Spinal cord (tissue), 10 donors: ENCODE data around the gene TUBB3. TPM values are rescaled to one million over a fixed set of nuclear protein-coding genes. Genes with fewer than 3 reads are reported as not detected.
A peak's percentile ranks its signal among the peaks of the same experiment; 100 is the strongest.

Experiments
- DNase-seq, 6 donors: peaks; one replicate each; pipeline versions ENCODE4 v3.0.0 to v3.0.0-alpha.2; 2013 to 2015; ENCODE audit warnings: low spot score in 6 of 6, low read depth in 4 of 6
- H3K27ac ChIP-seq: one replicate; pipeline ENCODE4 v1.5.1; 2013; ENCODE audit warnings: low read depth, low read length, control low read depth
- H3K27me3 ChIP-seq: one replicate; pipeline ENCODE4 v1.6.1; 2013; ENCODE audit warnings: low read length; ENCODE audit not compliant: control insufficient read depth, insufficient read depth
- H3K36me3 ChIP-seq: one replicate; pipeline ENCODE4 v1.6.1; 2013; ENCODE audit warnings: low read length; ENCODE audit not compliant: control insufficient read depth, insufficient read depth
- H3K4me1 ChIP-seq: one replicate; pipeline ENCODE4 v1.6.1; 2013; ENCODE audit warnings: low read length; ENCODE audit not compliant: control insufficient read depth, insufficient read depth
- H3K4me3 ChIP-seq: one replicate; pipeline ENCODE4 v1.5.1; 2013; ENCODE audit warnings: low read depth, low read length, control low read depth
- H3K9me3 ChIP-seq: one replicate; pipeline ENCODE4 v1.6.1; 2013; ENCODE audit warnings: low read length; ENCODE audit not compliant: control insufficient read depth, insufficient read depth
- WGBS: methylation state at CpG from one replicate; pipeline ENCODE4 v1.1.5; 2013; ENCODE audit warnings: missing lambda C conversion rate; ENCODE audit not compliant: insufficient coverage; 5-methylcytosine and 5-hydroxymethylcytosine counted together
- polyA plus RNA-seq, 2 donors: library from polyadenylated mRNA; unstranded; fragments of 120-200 nt; gene quantifications; one replicate each; pipeline ENCODE4 v1.2.1, GENCODE V29; 2013; ENCODE audit not compliant: insufficient read length in 2 of 2
- total RNA-seq, 2 donors: library from RNA; depleted of rRNA in 1 of 2; stranded (reverse); fragments of 120-200 nt in 1 of 2; fragments of >200 nt in 1 of 2; gene quantifications; one replicate each; pipeline versions ENCODE4 v1.2.3 to v1.2.4, GENCODE V29; 2013 to 2014
- donor health status: healthy.

The TUBB3 gene
- total and polyA plus RNA-seq, 4 donors = 309 to 1,105 (median 842) TPM

DNA sequence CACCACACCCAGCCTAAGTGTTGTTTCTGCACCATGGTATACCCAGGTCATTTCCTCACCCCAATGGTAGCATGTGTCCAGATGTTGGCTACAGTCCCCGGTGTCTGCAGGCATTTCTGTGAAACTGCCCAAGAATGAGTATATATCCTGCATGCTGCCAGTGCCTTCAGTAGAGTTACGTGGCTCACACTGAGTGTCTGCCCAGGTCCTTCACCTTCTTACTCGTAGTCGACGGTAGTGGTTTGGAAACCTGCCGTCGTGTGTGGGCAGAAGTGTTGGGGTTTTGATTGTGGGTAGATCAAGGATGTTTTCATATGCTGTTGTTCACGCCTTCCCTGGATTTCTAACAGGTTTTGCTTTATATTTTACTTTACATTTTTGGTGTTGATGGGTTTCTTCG lies 32.9 kb upstream of the TUBB3 start:
- Histone ChIP-seq H3K4me1 (peaks cover 7% of the 10 kb centered on the region), H3K27me3 (no peaks in the 10 kb centered on the region), H3K36me3 (peaks cover 93% of the 10 kb centered on the region), H3K4me3 (no peak overlapping the region), H3K9me3 (no peaks in the 10 kb centered on the region), H3K27ac (peak overlapping the region; percentile 33)
- DNase-seq = no peak
- 80% methylated on average over 2 of the region's 9 CpGs for WGBS

DNA sequence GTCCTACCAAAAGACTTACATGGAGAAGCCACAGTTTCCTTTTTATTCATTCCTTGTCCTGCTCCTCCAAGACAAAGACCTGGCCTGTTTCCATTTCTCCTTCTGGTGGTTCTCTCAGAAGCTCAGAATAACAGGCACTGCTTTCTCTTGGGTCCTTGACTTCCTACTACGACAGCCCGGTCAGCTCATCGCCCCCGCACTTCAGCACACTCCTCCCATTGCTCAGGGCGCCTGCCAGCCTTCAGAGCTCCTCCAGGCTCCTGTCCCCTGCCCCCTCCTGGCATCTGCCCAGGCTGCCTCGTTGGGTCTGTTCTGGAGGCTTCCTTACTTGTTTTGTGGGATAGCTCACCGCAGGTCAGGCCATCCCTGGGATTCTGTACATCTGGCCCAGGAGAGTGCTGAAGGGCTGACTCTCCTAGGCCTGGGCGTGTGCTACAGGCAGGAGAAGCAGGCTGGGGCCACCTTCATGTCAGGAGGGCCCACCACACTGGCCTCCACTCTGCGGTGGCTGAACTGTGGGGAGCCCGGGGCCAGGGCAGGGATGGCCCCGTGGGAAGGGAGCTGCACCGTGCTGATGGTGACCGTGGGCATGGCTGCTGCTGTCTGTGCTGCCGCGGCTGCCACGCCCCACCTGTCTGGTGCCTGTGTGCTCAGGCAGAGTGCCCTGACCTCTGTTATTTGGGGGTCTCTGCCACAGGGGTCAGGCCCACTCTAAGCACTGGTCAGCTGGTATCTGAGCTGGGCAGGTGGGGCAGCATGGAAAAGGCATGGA lies 32.1 kb upstream of the TUBB3 start:
- Histone ChIP-seq H3K9me3 (no peaks in the 10 kb centered on the region), H3K4me1 (peaks cover 7% of the 10 kb centered on the region), H3K27ac (peak overlapping the region; percentile 81), H3K27me3 (no peaks in the 10 kb centered on the region), H3K36me3 (peaks cover 96% of the 10 kb centered on the region), H3K4me3 (no peak overlapping the region)
- 85% methylated on average over 16 of the region's 16 CpGs for WGBS
- peak in 1 of 6 donors; percentile 55 for DNase-seq

DNA sequence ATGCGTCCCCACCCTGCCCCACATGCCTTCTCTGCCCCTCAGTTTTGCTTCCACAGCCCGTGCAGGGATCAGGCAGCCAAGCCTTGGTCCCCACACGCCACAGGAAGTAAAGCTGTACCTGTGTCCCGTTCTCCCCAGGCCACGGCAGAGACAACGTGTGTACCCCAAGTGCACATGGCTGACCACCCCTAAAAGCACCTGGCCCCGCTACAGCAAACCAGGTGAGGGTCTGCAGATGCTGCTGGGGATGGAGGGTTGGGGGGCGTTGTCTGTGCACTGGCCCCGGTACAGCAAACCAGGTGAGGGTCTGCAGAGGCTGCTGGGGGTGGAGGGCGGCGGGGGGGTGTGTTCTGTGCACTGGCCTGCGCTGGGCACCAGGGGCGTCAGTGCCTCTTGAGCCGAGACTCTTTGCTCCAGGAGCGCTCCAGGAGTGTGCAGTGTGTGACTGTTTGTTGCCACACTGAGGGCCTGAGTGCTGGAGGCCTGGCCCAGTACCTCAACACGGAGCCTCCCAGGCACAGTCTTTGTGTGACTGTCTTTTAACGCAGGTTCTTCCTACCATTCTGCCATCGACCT lies 31.0 kb upstream of the TUBB3 start:
- Histone ChIP-seq H3K4me3 (no peak overlapping the region), H3K36me3 (peaks cover 96% of the 10 kb centered on the region), H3K9me3 (no peaks in the 10 kb centered on the region), H3K27ac (no peak overlapping the region), H3K4me1 (peaks cover 7% of the 10 kb centered on the region), H3K27me3 (no peaks in the 10 kb centered on the region)
- DNase-seq = no peak
- 96% methylated on average over 16 of the region's 18 CpGs for WGBS

DNA sequence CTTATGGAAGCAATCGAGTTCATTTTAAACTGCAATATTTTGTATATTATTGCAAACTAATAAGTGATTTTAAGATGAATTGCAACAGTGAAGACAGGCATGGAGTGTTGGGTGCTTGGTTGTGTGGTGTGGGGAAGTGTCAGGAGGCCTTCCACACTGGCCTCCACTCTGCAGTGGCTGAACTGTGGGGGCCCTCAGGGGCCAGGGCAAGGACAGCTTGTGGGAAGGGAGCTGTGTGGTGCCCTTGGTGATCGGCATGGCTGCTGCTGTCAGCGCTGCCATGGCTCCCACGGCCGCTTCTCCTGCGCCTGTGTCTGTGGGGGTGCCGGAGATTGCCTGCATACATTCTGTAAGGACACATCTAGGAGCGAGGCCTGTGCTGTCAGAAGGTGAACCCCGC lies 30.5 kb upstream of the TUBB3 start:
- 97% methylated on average over 8 of the region's 9 CpGs for WGBS
- no peaks in the 10 kb centered on the region for H3K9me3 ChIP-seq
- no peaks in the 10 kb centered on the region for H3K27me3 ChIP-seq
- H3K4me1 ChIP-seq = peaks cover 7% of the 10 kb centered on the region
- H3K36me3 ChIP-seq = peaks cover 95% of the 10 kb centered on the region
- H3K27ac ChIP-seq = no peak overlapping the region
- H3K4me3 ChIP-seq = no peak overlapping the region
- no peak for DNase-seq

DNA sequence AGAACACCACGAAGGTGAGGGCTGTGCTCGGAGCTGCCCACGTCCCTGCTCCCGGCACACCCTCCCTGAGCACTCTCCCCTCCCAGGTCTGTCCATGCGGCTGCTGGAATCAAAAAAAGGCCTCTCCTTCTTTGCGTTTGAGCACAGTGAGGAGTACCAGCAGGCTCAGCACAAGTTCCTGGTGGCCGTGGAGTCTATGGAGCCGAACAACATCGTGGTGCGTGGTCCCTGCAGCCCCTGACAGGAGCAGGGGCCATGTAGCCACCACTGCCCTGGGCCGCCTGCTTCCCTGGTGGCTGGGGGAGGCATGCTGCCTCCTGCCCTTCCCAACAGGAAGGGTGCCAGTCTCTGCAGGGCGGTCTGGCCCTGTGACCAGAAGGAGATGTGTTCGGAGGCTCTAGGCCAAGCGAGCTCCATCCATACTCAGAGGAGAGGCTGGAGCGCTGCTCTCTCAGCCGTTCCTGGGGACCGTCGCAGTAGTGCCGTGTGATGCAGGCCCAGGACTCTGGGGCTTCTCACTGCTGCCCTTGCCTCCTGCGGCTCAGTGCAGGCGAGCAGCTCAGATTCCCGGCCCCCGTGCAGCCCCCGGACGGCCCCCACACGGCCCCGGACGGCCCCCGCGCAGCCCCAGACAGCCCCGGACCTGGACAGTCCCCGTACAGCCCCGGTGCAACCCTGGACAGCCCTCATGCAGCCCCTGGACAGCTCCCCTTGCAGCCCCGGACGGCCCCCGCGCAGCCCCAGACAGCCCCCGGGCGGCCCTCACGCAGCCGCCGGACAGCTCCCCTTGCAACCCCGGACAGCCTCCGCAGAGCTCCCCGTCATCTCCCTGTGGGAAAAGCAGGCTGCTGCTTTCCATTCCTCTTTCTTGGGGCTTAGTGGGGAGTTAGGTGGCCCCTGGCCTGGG lies 29.2 kb upstream of the TUBB3 start:
- DNase-seq = no peak
- WGBS = 95% methylated on average over 37 of the region's 45 CpGs
- H3K4me3 ChIP-seq = no peak overlapping the region
- peaks cover 7% of the 10 kb centered on the region for H3K4me1 ChIP-seq
- H3K9me3 ChIP-seq = no peaks in the 10 kb centered on the region
- H3K27ac ChIP-seq = no peak overlapping the region
- no peaks in the 10 kb centered on the region for H3K27me3 ChIP-seq
- H3K36me3 ChIP-seq = peaks cover 95% of the 10 kb centered on the region

DNA sequence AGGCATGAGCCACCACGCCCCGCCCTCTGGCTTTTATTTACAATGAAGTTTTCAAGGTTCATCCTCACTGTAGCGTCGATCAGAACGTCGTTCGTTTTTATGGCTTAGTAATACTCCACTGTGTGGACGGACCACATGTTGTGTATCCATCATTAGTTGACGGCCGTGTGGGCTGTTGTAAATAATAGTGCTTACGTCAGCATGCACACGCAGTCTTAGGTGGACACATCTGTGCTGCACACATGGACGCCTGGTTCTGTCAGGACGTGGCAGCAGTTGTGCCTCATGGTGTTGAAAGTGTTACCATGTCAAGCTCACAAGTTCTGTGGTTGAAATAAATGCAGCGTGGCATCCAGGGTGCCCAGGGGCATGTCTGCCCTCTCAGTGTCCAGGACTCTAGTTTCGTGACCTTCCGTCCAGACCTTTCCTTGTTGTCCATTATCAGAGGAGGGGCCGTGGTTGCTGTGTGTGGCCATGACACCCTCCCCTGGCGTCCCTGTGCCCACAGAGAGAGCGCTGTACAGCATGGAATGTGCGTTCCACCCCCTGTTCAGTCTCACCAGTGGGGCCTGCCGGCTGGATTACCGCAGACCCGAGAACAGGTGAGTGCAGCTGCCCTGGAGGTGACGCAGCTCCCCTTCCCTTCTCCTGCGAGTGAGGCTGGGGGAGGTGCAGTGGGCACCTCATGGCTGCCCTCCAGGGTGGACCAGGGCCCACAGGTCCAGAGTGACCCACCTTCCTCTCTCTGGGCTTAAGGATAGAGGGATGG lies 27.5 kb upstream of the TUBB3 start:
- Histone ChIP-seq H3K4me1 (peaks cover 7% of the 10 kb centered on the region), H3K27me3 (no peaks in the 10 kb centered on the region), H3K4me3 (no peak overlapping the region), H3K27ac (no peak overlapping the region), H3K9me3 (no peaks in the 10 kb centered on the region), H3K36me3 (peaks cover 96% of the 10 kb centered on the region)
- DNase-seq = no peak
- WGBS = 94% methylated on average over 25 of the region's 26 CpGs

DNA sequence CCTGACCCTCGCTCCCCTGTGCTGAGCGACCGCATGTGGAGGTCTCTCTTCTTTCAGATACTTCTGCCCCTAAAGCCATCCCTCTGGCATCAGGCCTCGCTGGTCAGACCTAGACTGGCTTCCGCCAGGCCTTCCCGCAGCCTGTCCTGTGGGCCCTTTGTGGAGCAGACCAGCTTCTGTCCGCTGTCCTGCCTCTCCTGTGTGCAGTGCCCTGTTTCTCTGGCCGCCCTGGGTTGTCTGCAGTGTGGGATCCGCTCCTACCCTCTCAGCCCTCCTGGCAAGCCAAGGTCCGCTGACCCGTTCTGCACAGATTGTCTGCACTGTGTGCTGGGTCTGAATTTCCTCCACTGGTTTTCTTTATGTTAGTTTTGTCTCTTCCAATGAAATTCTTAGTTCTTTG lies 25.9 kb upstream of the TUBB3 start:
- DNase-seq = no peak
- 96% methylated on average over 8 of the region's 11 CpGs for WGBS
- no peaks in the 10 kb centered on the region for H3K9me3 ChIP-seq
- H3K27ac ChIP-seq = no peak overlapping the region
- no peaks in the 10 kb centered on the region for H3K27me3 ChIP-seq
- no peak overlapping the region for H3K4me3 ChIP-seq
- H3K4me1 ChIP-seq = no peaks in the 10 kb centered on the region
- H3K36me3 ChIP-seq = peaks cover 89% of the 10 kb centered on the region

DNA sequence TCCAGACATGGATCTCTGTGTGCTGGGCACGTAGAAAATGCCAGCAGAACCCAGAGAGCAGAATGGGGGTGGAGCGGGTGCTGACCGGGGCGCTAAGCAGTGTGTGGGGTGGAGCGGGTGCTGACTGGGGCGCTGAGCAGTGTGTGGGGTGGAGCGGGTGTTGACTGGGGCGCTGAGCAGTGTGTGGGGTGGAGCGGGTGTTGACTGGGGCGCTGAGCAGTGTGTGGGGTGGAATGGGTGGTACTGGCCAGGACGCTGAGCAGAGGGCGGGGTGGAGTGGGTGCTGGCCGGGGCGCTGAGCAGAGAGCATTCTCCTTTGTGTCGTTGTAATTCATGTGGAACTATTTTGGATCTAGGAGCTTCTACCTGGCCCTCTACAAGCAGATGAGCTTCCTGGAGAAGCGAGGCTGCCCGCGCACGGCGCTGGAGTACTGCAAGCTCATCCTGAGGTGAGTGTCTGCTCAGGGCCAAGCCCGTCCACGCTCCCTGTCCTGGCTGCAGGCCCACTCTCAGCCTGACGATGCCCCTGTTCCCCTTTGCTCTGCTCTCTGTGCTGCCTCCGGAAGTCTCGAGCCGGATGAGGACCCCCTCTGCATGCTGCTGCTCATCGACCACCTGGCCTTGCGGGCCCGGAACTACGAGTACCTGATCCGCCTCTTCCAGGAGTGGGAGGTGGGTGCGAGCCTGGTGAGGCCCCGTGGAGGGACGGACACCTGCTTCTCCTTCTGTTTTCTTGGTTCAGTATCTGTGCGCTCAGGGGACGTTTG lies 24.8 kb upstream of the TUBB3 start:
- no peaks in the 10 kb centered on the region for H3K4me1 ChIP-seq
- no peaks in the 10 kb centered on the region for H3K9me3 ChIP-seq
- peaks cover 86% of the 10 kb centered on the region for H3K36me3 ChIP-seq
- H3K4me3 ChIP-seq = no peak overlapping the region
- 95% methylated on average over 36 of the region's 36 CpGs for WGBS
- H3K27me3 ChIP-seq = no peaks in the 10 kb centered on the region
- H3K27ac ChIP-seq = no peak overlapping the region
- no peak for DNase-seq
